ENCODE measurements around the gene GOLPH3.
"Not testable (repeated sequence)": the region's sequence is repeated elsewhere in the genome, so short reads cannot be mapped to it uniquely, and the experiment has no call there.

GOLPH3 gene

DNA sequence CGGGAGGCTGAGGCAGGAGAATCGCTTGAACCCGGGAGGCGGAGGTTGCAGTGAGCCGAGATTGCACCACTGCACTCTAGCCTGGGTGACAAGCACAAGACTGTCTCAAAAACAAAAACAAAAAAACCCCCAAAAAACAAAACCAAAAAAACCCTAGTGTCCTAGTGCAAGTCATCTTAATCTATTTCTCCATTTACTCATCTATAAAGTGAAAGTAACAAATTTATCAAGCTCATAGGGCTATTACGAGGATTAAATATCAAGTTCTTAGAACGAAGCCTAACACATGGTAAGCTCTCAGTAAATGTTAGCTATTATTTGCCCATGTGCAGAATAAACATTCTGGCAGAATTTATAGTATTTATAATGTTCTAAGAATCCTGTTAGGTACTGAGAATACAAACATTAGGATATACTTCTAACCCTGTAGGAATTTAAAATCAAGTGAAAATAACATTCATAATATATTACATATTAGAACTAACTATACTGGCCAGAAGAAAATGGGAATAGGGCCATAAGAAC, 45.0 kb downstream of the GOLPH3 start:
- no peak overlapping the region for H3K4me3 ChIP-seq (replicated peaks; ENCODE audit: low read depth, low read length)
- TF ChIP-seq CTCF (IDR thresholded peaks at IDR 0.05; ENCODE audit: low read depth, low read length, missing control alignments), result no peak
- DNase-seq (ENCODE audit: extremely low read depth, low read depth), result no peak

DNA sequence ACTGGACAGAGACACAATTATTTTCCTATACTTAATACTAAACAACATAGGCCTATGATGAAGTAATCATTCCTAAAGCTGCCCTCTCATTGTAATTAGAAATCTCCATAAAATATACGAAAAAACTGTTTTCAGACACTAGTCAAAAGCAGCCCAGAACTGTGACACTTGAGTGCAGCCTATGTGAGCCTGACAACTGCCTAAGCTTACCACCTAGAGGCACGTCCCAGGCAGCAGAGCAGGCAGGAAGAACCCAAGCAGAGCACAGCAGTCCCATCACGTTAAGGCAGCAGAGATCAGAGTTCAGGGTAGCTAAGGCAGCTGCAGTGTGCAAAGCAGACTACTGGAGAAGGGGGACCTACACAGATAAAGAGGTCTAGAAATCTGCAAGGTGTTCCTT, 46.4 kb downstream of the GOLPH3 start:
- H3K4me3 ChIP-seq (replicated peaks; ENCODE audit: low read depth, low read length), result no peak overlapping the region
- no peak for TF ChIP-seq CTCF (IDR thresholded peaks at IDR 0.05; ENCODE audit: low read depth, low read length, missing control alignments)
- DNase-seq (ENCODE audit: extremely low read depth, low read depth), result no peak

DNA sequence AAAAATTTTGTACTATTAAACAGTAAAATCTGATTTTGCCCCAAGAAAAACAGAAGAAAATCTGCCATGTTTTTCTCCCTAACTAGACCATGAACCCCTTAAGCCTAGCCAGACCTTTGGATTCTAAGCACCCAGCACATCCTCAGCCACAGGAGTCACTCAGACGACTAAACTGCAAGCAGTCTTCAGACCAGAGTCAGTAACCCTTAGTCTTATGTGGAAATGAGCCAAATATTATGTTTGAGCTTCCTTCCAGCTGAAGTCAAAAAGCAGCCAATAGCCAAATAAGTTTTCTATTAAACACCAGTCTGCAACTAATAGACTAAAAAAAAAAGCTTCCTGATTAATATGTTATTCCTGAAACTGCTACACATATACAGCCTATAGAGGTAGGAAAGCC, 47.4 kb downstream of the GOLPH3 start:
- no peak for TF ChIP-seq CTCF (IDR thresholded peaks at IDR 0.05; ENCODE audit: low read depth, low read length, missing control alignments)
- H3K4me3 ChIP-seq (replicated peaks; ENCODE audit: low read depth, low read length), result no peak overlapping the region
- no peak for DNase-seq (ENCODE audit: extremely low read depth, low read depth)

GRCh38 chr5:32123889-32124676, 50.0 kb downstream of the GOLPH3 start:
- no peak for TF ChIP-seq CTCF (IDR thresholded peaks at IDR 0.05; ENCODE audit: low read depth, low read length, missing control alignments)
- H3K4me3 ChIP-seq (replicated peaks; ENCODE audit: low read depth, low read length), result no peak overlapping the region
- DNase-seq (ENCODE audit: extremely low read depth, low read depth), result no peak

DNA sequence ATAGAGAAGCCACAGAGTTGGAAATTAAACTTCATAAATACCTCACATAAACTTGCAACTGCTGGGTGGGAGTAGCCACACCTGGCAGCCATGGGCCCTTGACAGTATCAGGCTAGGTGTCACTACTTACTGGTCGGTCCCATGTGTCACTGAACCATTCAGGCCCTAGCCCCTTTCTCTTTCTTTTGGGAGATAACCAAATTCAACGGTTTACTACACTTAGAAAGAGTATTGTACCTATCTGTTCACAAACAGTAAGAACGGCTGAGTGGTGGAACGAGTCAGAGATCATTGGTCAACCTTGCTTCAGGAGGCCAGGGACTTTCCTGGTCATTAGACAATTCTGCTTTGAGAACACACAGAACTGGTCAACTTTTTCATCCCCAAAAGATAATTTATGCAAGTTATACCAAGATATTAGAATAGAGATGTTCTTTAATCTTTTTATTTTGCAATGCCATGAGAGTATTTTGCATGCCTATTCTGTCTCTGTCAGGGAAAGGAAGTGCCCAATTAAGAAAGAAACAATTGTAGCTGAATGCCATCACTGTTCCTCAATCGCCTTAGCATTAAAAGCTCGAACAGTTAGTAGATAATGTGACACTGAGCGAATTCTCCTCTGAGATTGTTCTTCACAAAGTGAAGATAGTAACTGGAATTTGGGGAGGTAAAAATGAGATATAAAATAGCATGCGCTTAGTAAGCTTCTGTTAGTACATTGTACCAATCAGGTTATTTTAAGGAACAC, 50.9 kb downstream of the GOLPH3 start:
- no peak for TF ChIP-seq CTCF (IDR thresholded peaks at IDR 0.05; ENCODE audit: low read depth, low read length, missing control alignments)
- DNase-seq (ENCODE audit: extremely low read depth, low read depth), result no peak
- no peak overlapping the region for H3K4me3 ChIP-seq (replicated peaks; ENCODE audit: low read depth, low read length)

GRCh38 chr5:32118922-32119321, 55.2 kb downstream of the GOLPH3 start:
- DNase-seq (ENCODE audit: extremely low read depth, low read depth); H3K4me3 ChIP-seq (replicated peaks; ENCODE audit: low read depth, low read length): not testable (repeated sequence)

DNA sequence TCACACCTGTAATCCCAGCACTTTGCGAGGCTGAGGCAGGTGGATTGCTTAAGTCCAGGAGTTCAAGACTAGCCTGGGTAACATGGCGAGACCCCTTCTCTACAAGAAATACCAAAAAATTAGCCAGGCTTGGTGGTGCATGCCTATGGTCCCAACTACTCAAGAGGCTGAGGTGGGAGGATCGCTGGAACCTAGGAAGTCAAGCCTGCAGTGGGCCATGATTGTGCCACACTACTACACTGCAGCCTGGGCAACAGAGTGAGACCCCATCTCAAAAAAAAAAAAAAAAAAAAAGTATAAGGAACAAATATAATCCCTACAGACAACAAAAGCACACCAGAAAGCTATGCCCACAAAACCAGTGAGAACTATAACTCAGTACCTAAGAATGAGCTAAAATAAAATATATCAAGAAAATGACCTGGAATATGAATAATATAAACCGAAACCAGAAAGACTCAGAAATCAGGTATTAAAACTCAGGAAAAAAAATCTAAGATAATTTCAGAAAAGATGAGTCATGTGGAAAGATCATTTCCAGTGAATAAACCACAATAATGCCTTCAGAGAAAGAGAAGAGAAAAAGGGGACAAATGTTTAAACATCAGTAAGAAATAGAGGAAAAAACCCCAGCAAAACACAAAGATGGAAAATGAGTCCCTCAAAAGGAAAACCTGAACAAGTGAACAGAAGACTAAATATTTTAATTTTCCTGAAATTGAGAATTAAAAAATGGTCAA, 57.4 kb downstream of the GOLPH3 start:
- no peak for TF ChIP-seq CTCF (IDR thresholded peaks at IDR 0.05; ENCODE audit: low read depth, low read length, missing control alignments)
- no peak for DNase-seq (ENCODE audit: extremely low read depth, low read depth)
- H3K4me3 ChIP-seq (replicated peaks; ENCODE audit: low read depth, low read length), result no peak overlapping the region

Measured in HFF-Myc (cell line).